WI38 (cell line): ENCODE results near the gene LRRC63.

ENCODE experiments used
- H3K4me3 ChIP-seq: 2 replicates; pipeline ENCODE4 v1.5.1; 2011; ENCODE audit warnings: low read depth, mild to moderate bottlenecking, control low read depth, low read length
- CTCF ChIP-seq: IDR thresholded peaks from 2 replicates; pipeline ENCODE4 v1.5.1; 2012; ENCODE audit warnings: low read depth, mild to moderate bottlenecking, control low read depth, low read length

LRRC63 gene

GRCh38 chr13:46286972-46287371, 75.2 kb downstream of the LRRC63 start:
- no peak overlapping the region for H3K4me3 ChIP-seq
- no peak for TF ChIP-seq CTCF

- no peak overlapping the region for H3K4me3 ChIP-seq
- TF ChIP-seq CTCF: no peak
These were observed 77.0 kb downstream of the LRRC63 start for GRCh38 chr13:46288570-46289259.

GRCh38 chr13:46289260-46289955, 77.7 kb downstream of the LRRC63 start:
- H3K4me3 ChIP-seq: no peak overlapping the region
- TF ChIP-seq CTCF: no peak

- no peak for TF ChIP-seq CTCF
- no peak overlapping the region for H3K4me3 ChIP-seq
These were observed 78.7 kb downstream of the LRRC63 start for GRCh38 chr13:46290434-46290833.

- H3K4me3 ChIP-seq: no peak overlapping the region
- no peak for TF ChIP-seq CTCF
These were observed 81.7 kb downstream of the LRRC63 start for GRCh38 chr13:46293436-46293835.

- no peak overlapping the region for H3K4me3 ChIP-seq
- no peak for TF ChIP-seq CTCF
These were observed 83.9 kb downstream of the LRRC63 start for GRCh38 chr13:46295491-46296114.
